HCT116 (cell line): Measurements from ENCODE around the gene CDH4. TPM values are rescaled to one million over a fixed set of nuclear protein-coding genes. Genes with fewer than 3 reads are reported as not detected.

Source experiments
- ATAC-seq: fragments of 200-7000 bp; cut with Tn5 transposase; 2 replicates; pipeline ENCODE4 v1.9.1; 2020; ENCODE audit warnings: mild to moderate bottlenecking, moderate library complexity
- BruUV-seq: library from RNA; stranded (reverse); fragments of 400-500 nt; replicated peaks from 2 replicates; lab custom pipeline; 2021; lab: Mats Ljungman, UMichigan
- CTCF ChIA-PET: fragments of 300-600 bp; sonication (Branson Sonifier 250); formaldehyde crosslinking; loops from one replicate; lab custom pipeline; 2021; ENCODE audit warnings: antibody characterized with exemption; lab: Charles Lee
- POLR2A ChIA-PET: fragments of 300-600, 350-600 bp; sonication (Branson Sonifier 250); formaldehyde crosslinking; loops from one replicate; lab custom pipeline; 2021; ENCODE audit warnings: antibody characterized with exemption; lab: Charles Lee
- RAD21 ChIA-PET, 2 experiments: fragments of 300-600 bp; sonication (Branson Sonifier 250); formaldehyde crosslinking; loops; one replicate each; lab custom pipeline; 2023; ENCODE audit warnings: low total read pairs in 2 of 2; ENCODE audit not compliant: uncharacterized antibody in 2 of 2, unreplicated experiment in 2 of 2, low non-redundant PET in 1 of 2; lab: Charles Lee
- DNase-seq: peaks from one replicate; pipeline ENCODE4 v3.0.0-alpha.2; 2010; ENCODE audit warnings: low read depth, low spot score
- H2AFZ ChIP-seq: fragments of 200-600 bp; shearing (Covaris generic), sonication (generic); 2 replicates; pipeline ENCODE4 v1.6.1; 2017; ENCODE audit warnings: low read depth, mixed run types, mixed read lengths, antibody characterized with exemption, low read length; ENCODE audit not compliant: poor library complexity, severe bottlenecking
- H3K27ac ChIP-seq: 2 replicates; pipeline ENCODE4 v1.5.1; 2012; ENCODE audit warnings: low read depth, low read length
- H3K27me3 ChIP-seq: fragments of 200-600 bp; sonication (generic); 2 replicates; pipeline ENCODE4 v1.6.1; 2016; ENCODE audit warnings: mixed run types, low read length, mixed read lengths; ENCODE audit not compliant: insufficient read depth
- H3K36me3 ChIP-seq, 2 experiments: fragments of 200-500 bp in 1 of 2; fragments of 200-600 bp in 1 of 2; sonication (Bioruptor generic) in 1 of 2; sonication (generic) in 1 of 2; 2 replicates each; pipeline versions ENCODE4 v1.5.1 to v1.6.1; 2014 to 2016; ENCODE audit warnings: low read length in 2 of 2, inconsistent platforms in 1 of 2, mixed read lengths in 1 of 2, mixed run types in 1 of 2; ENCODE audit not compliant: insufficient read depth in 2 of 2, control insufficient read depth in 1 of 2
- H3K4me1 ChIP-seq, 2 experiments: fragments of 200-600 bp in 1 of 2; sonication (generic) in 1 of 2; 2 replicates each; pipeline versions ENCODE4 v1.5.1 to v1.6.1; 2012 to 2017; ENCODE audit warnings: low read length in 2 of 2, inconsistent platforms in 1 of 2, mild to moderate bottlenecking in 1 of 2, mixed read lengths in 1 of 2, mixed run types in 1 of 2, moderate library complexity in 1 of 2; ENCODE audit not compliant: insufficient read depth in 2 of 2, control insufficient read depth in 1 of 2
- H3K4me2 ChIP-seq: fragments of 200-600 bp; sonication (generic); 2 replicates; pipeline ENCODE4 v1.6.1; 2017; ENCODE audit warnings: mixed run types, low read length, mixed read lengths
- H3K4me3 ChIP-seq, 2 experiments: fragments of 200-600 bp in 1 of 2; sonication (generic) in 1 of 2; replicated peaks in 1 of 2; 2 replicates each; pipeline ENCODE4 v1.5.1; 2011 to 2016; ENCODE audit warnings: low read length in 2 of 2, control low read depth in 1 of 2, low read depth in 1 of 2, mild to moderate bottlenecking in 1 of 2, mixed read lengths in 1 of 2, mixed run types in 1 of 2
- H3K79me2 ChIP-seq: fragments of 200-600 bp; sonication (generic); 2 replicates; pipeline ENCODE4 v1.6.1; 2017; ENCODE audit warnings: mild to moderate bottlenecking, mixed run types, low read length, moderate library complexity, mixed read lengths; ENCODE audit not compliant: insufficient read depth
- H3K9ac ChIP-seq: fragments of 200-600 bp; sonication (generic); 2 replicates; pipeline ENCODE4 v1.6.1; 2016; ENCODE audit warnings: low read length, mixed read lengths
- H3K9me2 ChIP-seq: fragments of 200-600 bp; sonication (generic), shearing (Covaris generic); 2 replicates; pipeline ENCODE4 v1.6.1; 2017; ENCODE audit warnings: mixed run types, mild to moderate bottlenecking, moderate library complexity; ENCODE audit not compliant: insufficient read depth
- H3K9me3 ChIP-seq, 2 experiments: fragments of 200-500 bp in 1 of 2; fragments of 200-600 bp in 1 of 2; sonication (Bioruptor generic) in 1 of 2; sonication (generic) in 1 of 2; 2 replicates each; pipeline ENCODE4 v1.6.1; 2014 to 2017; ENCODE audit warnings: low read length in 2 of 2, mixed read lengths in 2 of 2, inconsistent platforms in 1 of 2, low read depth in 1 of 2, mild to moderate bottlenecking in 1 of 2, mixed run types in 1 of 2, moderate library complexity in 1 of 2; ENCODE audit not compliant: control insufficient read depth in 1 of 2, insufficient read depth in 1 of 2
- H4K20me1 ChIP-seq: fragments of 200-600 bp; sonication (generic), shearing (Covaris generic); 2 replicates; pipeline ENCODE4 v1.6.1; 2017; ENCODE audit warnings: mixed run types, mild to moderate bottlenecking, moderate library complexity; ENCODE audit not compliant: insufficient read depth
- CEBPB ChIP-seq: IDR thresholded peaks from 2 replicates; pipeline ENCODE4 v1.6.1; 2012; ENCODE audit warnings: low read depth
- EZH2phosphoT487 ChIP-seq: fragments of 200-600 bp; IDR thresholded peaks from 2 replicates; pipeline ENCODE4 v1.6.1; 2018; ENCODE audit warnings: antibody characterized with exemption, borderline replicate concordance
- FOSL1 ChIP-seq: IDR thresholded peaks from 2 replicates; pipeline ENCODE4 v1.6.1; 2012; ENCODE audit warnings: low read depth
- MAX ChIP-seq: IDR thresholded peaks from 2 replicates; pipeline ENCODE4 v1.6.1; 2012
- POLR2AphosphoS5 ChIP-seq: IDR thresholded peaks from 2 replicates; pipeline ENCODE4 v1.6.1; 2011; ENCODE audit warnings: mild to moderate bottlenecking, low read depth, low read length, moderate library complexity
- RAD21 ChIP-seq: IDR thresholded peaks from 2 replicates; pipeline ENCODE4 v1.6.1; 2012; ENCODE audit warnings: low read depth, mild to moderate bottlenecking
- REST ChIP-seq: IDR thresholded peaks from 2 replicates; pipeline ENCODE4 v1.6.1; 2012; ENCODE audit warnings: low read depth
- SIN3A ChIP-seq: IDR thresholded peaks from 2 replicates; pipeline ENCODE4 v1.6.1; 2012; ENCODE audit warnings: low read depth
- SRF ChIP-seq: IDR thresholded peaks from 2 replicates; pipeline ENCODE4 v1.6.1; 2012; ENCODE audit warnings: low read depth
- ZFX ChIP-seq: fragments of 450-650 bp; IDR thresholded peaks from 2 replicates; pipeline ENCODE4 v1.6.1; 2017
- intact Hi-C: fragments of 100-400 bp; cut with micrococcal nuclease; formaldehyde crosslinking; loops from 2 replicates; pipeline ENCODE4 v1.10.0; 2022
- total RNA-seq: library from RNA; stranded (reverse); gene quantifications from one replicate; pipeline ENCODE4 v1.2.1, GENCODE V29; 2021; ENCODE audit not compliant: unreplicated experiment

CDH4 gene
- total RNA-seq, 1 experiment from 2014 or later: not detected

- Histone ChIP-seq H3K27me3 (peaks cover 29% of the 10 kb centered on the region), H3K9me3 (no peaks in the 10 kb centered on the region), H4K20me1 (no peaks in the 10 kb centered on the region), H2AFZ (no peak overlapping the region), H3K36me3 (no peaks in the 10 kb centered on the region), H3K9me2 (no peaks in the 10 kb centered on the region), H3K4me1 (no peaks in the 10 kb centered on the region), H3K79me2 (no peaks in the 10 kb centered on the region), H3K9ac (no peak overlapping the region), H3K4me3 (no peak overlapping the region), H3K4me2 (no peak overlapping the region), H3K27ac (no peak overlapping the region)
- intact Hi-C loops: no loop called here
- DNase-seq (no peak), ATAC-seq (no peak)
- ChIA-PET CTCF (no interaction called here), POLR2A (no interaction called here), RAD21 (no interaction called here)
- no TSS peak for BruUV-seq
- TF ChIP-seq RAD21: no peak
- TF ChIP-seq MAX: no peak
- no peak for TF ChIP-seq ZFX
- no peak for TF ChIP-seq SIN3A
- no peak for TF ChIP-seq REST
- TF ChIP-seq POLR2AphosphoS5: no peak
- no peak for TF ChIP-seq SRF
- TF ChIP-seq FOSL1: no peak
- no peak for TF ChIP-seq CEBPB
- TF ChIP-seq EZH2phosphoT487: no peak
Observed at GRCh38 chr20:61706259-61706961, 454.3 kb downstream of the CDH4 start.
